ENCODE measurements around the gene PMIS2. TPM values are rescaled to one million over a fixed set of nuclear protein-coding genes. Genes with fewer than 3 reads are reported as not detected.
"Not testable (repeated sequence)": the region's sequence is repeated elsewhere in the genome, so short reads cannot be mapped to it uniquely, and the experiment has no call there.

The PMIS2 gene
- total RNA-seq, 1 experiment from 2014 or later: not detected

DNA sequence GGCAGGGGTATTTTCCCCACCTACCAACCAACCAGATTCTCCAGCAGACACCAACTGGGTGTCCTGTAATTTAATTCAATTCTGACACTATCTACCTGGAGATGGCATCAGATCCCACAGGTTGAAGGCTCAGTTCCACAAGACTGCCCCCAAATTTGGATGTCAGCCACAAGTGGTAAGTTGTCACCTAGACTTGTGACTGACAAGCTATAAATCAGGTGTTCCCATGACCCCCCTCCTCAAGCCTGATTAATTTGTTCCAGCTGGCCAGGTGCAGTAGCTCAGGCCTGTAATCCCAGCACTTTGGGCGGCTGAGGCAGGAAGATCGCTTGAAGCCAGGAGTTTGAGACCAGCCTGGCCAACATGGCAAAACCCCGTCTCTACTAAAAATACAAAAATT, 16.0 kb downstream of the PMIS2 start:
- BruUV-seq (replicated peaks): no TSS peak
- no peaks in the 10 kb centered on the region for H3K9me3 ChIP-seq (ENCODE audit: control insufficient read depth in 1 of 2, insufficient read depth in 1 of 2, low read depth in 1 of 2, low read length in 2 of 2)
- H3K9ac ChIP-seq (ENCODE audit: low read length): no peak overlapping the region
- H3K4me1 ChIP-seq (ENCODE audit: control insufficient read depth in 1 of 2, insufficient read depth in 2 of 2, low read length in 2 of 2): peaks cover 6 to 21% of the 10 kb centered on the region in 2 experiments
- H3K27ac ChIP-seq (ENCODE audit: low read depth, low read length): no peak overlapping the region
- no peaks in the 10 kb centered on the region for H3K27me3 ChIP-seq (ENCODE audit: insufficient read depth, low read length)
- no peak overlapping the region for H2AFZ ChIP-seq (ENCODE audit: low read depth, low read length, poor library complexity, severe bottlenecking)
- intact Hi-C loops (cut with micrococcal nuclease): no loop called here
- H4K20me1 ChIP-seq (ENCODE audit: insufficient read depth): no peaks in the 10 kb centered on the region
- POLR2A ChIA-PET: no interaction called here
- no peaks in the 10 kb centered on the region for H3K79me2 ChIP-seq (ENCODE audit: insufficient read depth, low read length)
- no peaks in the 10 kb centered on the region for H3K36me3 ChIP-seq (ENCODE audit: control insufficient read depth in 1 of 2, insufficient read depth in 2 of 2, low read length in 2 of 2)
- ATAC-seq (no peak), DNase-seq (ENCODE audit: low read depth, low spot score) (no peak)
- CTCF ChIA-PET: interaction anchor here (0.6 to 1.5 kb wide), 2 partner anchors 10 to 11 kb away, joined by 3 read pairs; partner anchors contain the start of gene HAUS5
- H3K4me3 ChIP-seq (replicated peaks in 1 of 2; ENCODE audit: low read depth in 1 of 2, low read length in 2 of 2): no peak overlapping the region
- RAD21 ChIA-PET (ENCODE audit: low non-redundant PET in 1 of 2, low total read pairs in 2 of 2, uncharacterized antibody in 2 of 2, unreplicated experiment in 2 of 2): no interaction called here
- H3K4me2 ChIP-seq (ENCODE audit: low read length): no peak overlapping the region
- TF ChIP-seq ELF1 (IDR thresholded peaks at IDR 0.05; ENCODE audit: borderline replicate concordance, low read depth) (no peak), FOSL1 (IDR thresholded peaks at IDR 0.05; ENCODE audit: low read depth) (no peak), POLR2AphosphoS5 (IDR thresholded peaks at IDR 0.05; ENCODE audit: low read depth, low read length) (no peak)
- no peaks in the 10 kb centered on the region for H3K9me2 ChIP-seq (ENCODE audit: insufficient read depth)

DNA sequence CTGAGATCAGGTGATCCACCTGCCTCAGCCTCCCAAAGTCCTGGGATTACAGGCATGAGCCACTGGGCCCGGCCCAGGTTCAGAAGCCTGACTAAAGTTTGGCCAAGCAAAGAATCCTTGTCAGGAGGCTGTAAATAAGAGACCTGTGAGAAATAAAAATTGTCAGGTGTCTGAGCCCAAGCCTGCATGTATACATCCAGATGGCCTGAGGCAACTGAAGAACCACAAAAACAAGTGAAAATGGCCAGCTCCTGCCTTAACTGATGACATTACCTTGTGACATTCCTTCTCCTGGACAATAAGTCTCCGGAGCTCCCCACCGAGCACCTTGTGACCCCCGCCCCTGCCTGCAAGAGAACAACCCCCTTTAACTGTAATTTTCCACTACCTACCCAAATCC, 18.5 kb downstream of the PMIS2 start:
- RAD21 ChIA-PET (ENCODE audit: low non-redundant PET in 1 of 2, low total read pairs in 2 of 2, uncharacterized antibody in 2 of 2, unreplicated experiment in 2 of 2); intact Hi-C loops (cut with micrococcal nuclease); H2AFZ ChIP-seq (ENCODE audit: low read depth, low read length, poor library complexity, severe bottlenecking); H3K27ac ChIP-seq (ENCODE audit: low read depth, low read length); H3K9me2 ChIP-seq (ENCODE audit: insufficient read depth); H3K9ac ChIP-seq (ENCODE audit: low read length); H3K9me3 ChIP-seq (ENCODE audit: control insufficient read depth in 1 of 2, insufficient read depth in 1 of 2, low read depth in 1 of 2, low read length in 2 of 2); H3K4me3 ChIP-seq (replicated peaks in 1 of 2; ENCODE audit: low read depth in 1 of 2, low read length in 2 of 2); H3K4me2 ChIP-seq (ENCODE audit: low read length); H3K27me3 ChIP-seq (ENCODE audit: insufficient read depth, low read length); CTCF ChIA-PET; POLR2A ChIA-PET; H3K79me2 ChIP-seq (ENCODE audit: insufficient read depth, low read length); ATAC-seq; BruUV-seq (replicated peaks); H3K36me3 ChIP-seq (ENCODE audit: control insufficient read depth in 1 of 2, insufficient read depth in 2 of 2, low read length in 2 of 2); DNase-seq (ENCODE audit: low read depth, low spot score); H4K20me1 ChIP-seq (ENCODE audit: insufficient read depth); H3K4me1 ChIP-seq (ENCODE audit: control insufficient read depth in 1 of 2, insufficient read depth in 2 of 2, low read length in 2 of 2): not testable (repeated sequence)

DNA sequence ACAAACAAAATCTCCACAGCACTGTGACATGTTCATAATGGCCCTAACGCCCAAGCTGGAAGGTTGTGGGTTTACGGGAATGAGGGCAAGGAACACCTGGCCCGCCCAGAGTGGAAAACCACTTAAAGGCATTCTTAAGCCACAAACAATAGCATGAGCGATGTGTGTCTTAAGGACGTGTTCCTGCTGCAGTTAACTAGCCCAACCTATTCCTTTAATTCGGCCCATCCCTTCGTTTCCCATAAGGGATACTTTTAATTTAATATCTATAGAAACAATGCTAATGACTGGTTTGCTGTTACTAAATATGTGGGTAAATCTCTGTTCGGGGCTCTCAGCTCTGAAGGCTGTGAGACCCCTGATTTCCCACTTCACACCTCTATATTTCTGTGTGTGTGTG, 21.2 kb downstream of the PMIS2 start:
- ATAC-seq; intact Hi-C loops (cut with micrococcal nuclease): not testable (repeated sequence)

More for the DNA sequence above, 21.2 kb downstream of the PMIS2 start:
- H2AFZ ChIP-seq (ENCODE audit: low read depth, low read length, poor library complexity, severe bottlenecking); RAD21 ChIA-PET (ENCODE audit: low non-redundant PET in 1 of 2, low total read pairs in 2 of 2, uncharacterized antibody in 2 of 2, unreplicated experiment in 2 of 2); H3K9me3 ChIP-seq (ENCODE audit: control insufficient read depth in 1 of 2, insufficient read depth in 1 of 2, low read depth in 1 of 2, low read length in 2 of 2); H3K36me3 ChIP-seq (ENCODE audit: control insufficient read depth in 1 of 2, insufficient read depth in 2 of 2, low read length in 2 of 2); H3K9ac ChIP-seq (ENCODE audit: low read length); H3K4me2 ChIP-seq (ENCODE audit: low read length); H3K4me3 ChIP-seq (replicated peaks in 1 of 2; ENCODE audit: low read depth in 1 of 2, low read length in 2 of 2); BruUV-seq (replicated peaks); CTCF ChIA-PET; H3K79me2 ChIP-seq (ENCODE audit: insufficient read depth, low read length); H3K27ac ChIP-seq (ENCODE audit: low read depth, low read length); DNase-seq (ENCODE audit: low read depth, low spot score); H4K20me1 ChIP-seq (ENCODE audit: insufficient read depth); H3K9me2 ChIP-seq (ENCODE audit: insufficient read depth); H3K27me3 ChIP-seq (ENCODE audit: insufficient read depth, low read length); POLR2A ChIA-PET: not testable (repeated sequence)
- peaks cover 6 to 11% of the 10 kb centered on the region in 2 experiments; a peak in 3 of 4 replicates for H3K4me1 ChIP-seq (ENCODE audit: control insufficient read depth in 1 of 2, insufficient read depth in 2 of 2, low read length in 2 of 2)
- TF ChIP-seq CBX3 (IDR thresholded peaks at IDR 0.05; ENCODE audit: low read depth): peak; percentile 62; the same call in 1 of the 2 replicates

Measured in HCT116 (cell line).